ENCODE measurements around the gene IL1RAPL1. TPM values are rescaled to one million over a fixed set of nuclear protein-coding genes. Genes with fewer than 3 reads are reported as not detected.

Gene IL1RAPL1
- total RNA-seq, 4 donors from 2014 or later = 0.16 to 0.46 TPM; not detected in 2

DNA sequence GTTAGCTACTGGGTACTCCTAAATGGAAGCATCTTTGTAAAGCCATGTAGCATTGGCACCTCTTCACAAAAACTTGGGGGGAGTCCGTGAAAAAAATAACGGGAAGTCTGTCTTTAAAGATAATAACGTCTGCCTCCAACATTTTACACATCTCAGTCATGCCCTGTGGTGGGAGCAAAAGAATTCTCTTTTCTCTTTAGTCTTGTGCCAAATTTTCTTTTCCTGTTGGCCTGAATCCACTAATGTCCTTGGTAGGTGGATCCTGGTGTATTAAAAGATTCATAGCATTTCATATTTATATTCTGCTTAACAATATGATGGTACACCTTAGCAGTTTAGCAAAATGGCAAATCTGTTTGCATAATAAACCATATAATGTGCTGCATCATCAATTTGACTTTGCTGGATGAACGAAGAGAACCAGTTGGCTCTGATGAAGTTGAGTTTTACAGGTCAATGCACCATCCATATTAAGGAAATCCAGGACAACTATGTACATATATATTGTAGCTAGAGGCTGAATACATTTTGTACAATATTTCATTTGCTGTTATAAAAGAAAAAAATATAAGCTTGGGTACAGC, 881.8 kb downstream of the IL1RAPL1 start:
- Histone ChIP-seq H3K27me3 (no peaks in the 10 kb centered on the region), H3K4me3 (no peak overlapping the region), H3K4me1 (no peaks in the 10 kb centered on the region), H3K36me3 (no peaks in the 10 kb centered on the region), H3K27ac (no peak overlapping the region), H3K9me3 (no peaks in the 10 kb centered on the region)
- ATAC-seq = no peak
- TF ChIP-seq, protein P1, sequence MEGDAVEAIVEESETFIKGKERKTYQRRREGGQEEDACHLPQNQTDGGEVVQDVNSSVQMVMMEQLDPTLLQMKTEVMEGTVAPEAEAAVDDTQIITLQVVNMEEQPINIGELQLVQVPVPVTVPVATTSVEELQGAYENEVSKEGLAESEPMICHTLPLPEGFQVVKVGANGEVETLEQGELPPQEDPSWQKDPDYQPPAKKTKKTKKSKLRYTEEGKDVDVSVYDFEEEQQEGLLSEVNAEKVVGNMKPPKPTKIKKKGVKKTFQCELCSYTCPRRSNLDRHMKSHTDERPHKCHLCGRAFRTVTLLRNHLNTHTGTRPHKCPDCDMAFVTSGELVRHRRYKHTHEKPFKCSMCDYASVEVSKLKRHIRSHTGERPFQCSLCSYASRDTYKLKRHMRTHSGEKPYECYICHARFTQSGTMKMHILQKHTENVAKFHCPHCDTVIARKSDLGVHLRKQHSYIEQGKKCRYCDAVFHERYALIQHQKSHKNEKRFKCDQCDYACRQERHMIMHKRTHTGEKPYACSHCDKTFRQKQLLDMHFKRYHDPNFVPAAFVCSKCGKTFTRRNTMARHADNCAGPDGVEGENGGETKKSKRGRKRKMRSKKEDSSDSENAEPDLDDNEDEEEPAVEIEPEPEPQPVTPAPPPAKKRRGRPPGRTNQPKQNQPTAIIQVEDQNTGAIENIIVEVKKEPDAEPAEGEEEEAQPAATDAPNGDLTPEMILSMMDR (IDR thresholded peaks at IDR 0.05 in 4 of 5, conservative IDR thresholded peaks at IDR 0.05 in 1 of 5) = no peak
- no peak for TF ChIP-seq POLR2A (IDR thresholded peaks at IDR 0.05)
- in situ Hi-C loops (cut with MboI; ENCODE audit: low sequenced_read_pairs in 4 of 4) = no loop called here
- no peak for DNase-seq
- intact Hi-C loops (cut with DNase I; ENCODE audit: low total_unique reads) = no loop called here

DNA sequence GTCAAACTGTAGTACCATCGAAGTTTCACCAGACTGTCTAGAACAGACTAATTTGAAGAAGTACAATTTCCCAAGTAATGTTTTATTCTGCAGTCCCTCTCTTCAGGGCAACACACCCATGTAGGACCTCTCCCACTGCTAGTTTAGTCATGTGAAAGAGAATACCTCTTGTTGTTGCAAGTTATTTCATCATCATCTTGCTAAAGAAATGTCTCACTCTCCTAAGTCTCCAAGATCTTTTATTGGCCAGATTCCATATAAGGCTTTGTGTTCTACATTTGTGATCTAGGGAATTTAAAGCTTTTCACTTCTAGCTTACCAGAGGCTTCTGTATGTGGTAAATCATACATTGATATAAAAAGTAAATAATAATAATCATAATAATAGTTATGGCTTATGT, 882.8 kb downstream of the IL1RAPL1 start:
- TF ChIP-seq, protein P1 (IDR thresholded peaks at IDR 0.05 in 4 of 5, conservative IDR thresholded peaks at IDR 0.05 in 1 of 5) = no peak
- no peak for TF ChIP-seq POLR2A (IDR thresholded peaks at IDR 0.05)
- Histone ChIP-seq H3K27ac (no peak overlapping the region), H3K4me1 (no peaks in the 10 kb centered on the region), H3K36me3 (no peaks in the 10 kb centered on the region), H3K4me3 (no peak overlapping the region), H3K27me3 (no peaks in the 10 kb centered on the region), H3K9me3 (no peaks in the 10 kb centered on the region)
- in situ Hi-C loops (cut with MboI; ENCODE audit: low sequenced_read_pairs in 4 of 4) (no loop called here), intact Hi-C loops (cut with DNase I; ENCODE audit: low total_unique reads) (no loop called here)
- ATAC-seq (no peak), DNase-seq (no peak)

DNA sequence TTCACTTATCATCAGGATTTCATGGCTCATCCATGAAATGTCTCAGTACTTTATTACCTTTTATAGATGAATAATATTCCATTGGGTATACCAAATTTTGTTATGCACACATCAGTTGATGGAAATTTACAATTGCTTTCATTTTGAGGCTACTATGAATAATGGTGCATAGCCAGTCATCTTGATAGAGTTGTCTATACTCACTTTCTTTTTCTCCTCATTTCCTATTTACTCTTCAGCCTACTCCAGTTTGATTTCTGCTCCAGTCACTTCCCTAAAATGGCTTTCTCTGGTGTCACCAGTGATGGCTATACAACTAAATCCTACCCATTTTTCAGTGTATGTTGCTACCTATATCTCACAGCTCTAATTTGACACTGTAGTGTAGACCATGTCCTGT, 884.6 kb downstream of the IL1RAPL1 start:
- no peaks in the 10 kb centered on the region for H3K4me1 ChIP-seq
- no peaks in the 10 kb centered on the region for H3K9me3 ChIP-seq
- ATAC-seq (no peak), DNase-seq (no peak)
- H3K4me3 ChIP-seq = no peak overlapping the region
- H3K27me3 ChIP-seq = no peaks in the 10 kb centered on the region
- TF ChIP-seq, protein P1 (IDR thresholded peaks at IDR 0.05 in 4 of 5, conservative IDR thresholded peaks at IDR 0.05 in 1 of 5) = no peak
- TF ChIP-seq POLR2A (IDR thresholded peaks at IDR 0.05) = no peak
- H3K27ac ChIP-seq = no peak overlapping the region
- intact Hi-C loops (cut with DNase I; ENCODE audit: low total_unique reads) (no loop called here), in situ Hi-C loops (cut with MboI; ENCODE audit: low sequenced_read_pairs in 4 of 4) (no loop called here)
- no peaks in the 10 kb centered on the region for H3K36me3 ChIP-seq

DNA sequence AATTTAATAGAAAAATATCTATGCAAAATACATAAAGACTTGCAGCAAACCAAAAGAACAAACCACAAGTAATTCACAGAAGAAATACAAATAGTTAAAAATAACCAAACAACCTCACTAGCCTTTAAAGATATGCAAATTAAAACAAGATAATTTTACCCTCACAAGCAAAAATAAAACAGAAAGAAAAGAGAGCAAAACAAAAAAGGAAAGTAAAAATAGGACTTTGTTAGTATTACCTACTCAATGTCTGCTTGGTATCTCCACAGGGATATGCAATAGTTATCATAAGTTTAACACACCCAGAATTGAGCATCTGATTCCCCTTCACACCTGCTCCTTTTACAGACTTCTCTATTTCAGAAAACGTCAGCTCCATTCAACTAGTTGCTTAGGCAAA, 890.6 kb downstream of the IL1RAPL1 start:
- Histone ChIP-seq H3K4me1 (no peaks in the 10 kb centered on the region), H3K9me3 (no peaks in the 10 kb centered on the region), H3K4me3 (no peak overlapping the region), H3K27me3 (no peaks in the 10 kb centered on the region), H3K27ac (no peak overlapping the region), H3K36me3 (no peaks in the 10 kb centered on the region)
- no peak for ATAC-seq
- TF ChIP-seq, protein P1 (IDR thresholded peaks at IDR 0.05 in 4 of 5, conservative IDR thresholded peaks at IDR 0.05 in 1 of 5) = no peak
- TF ChIP-seq POLR2A (IDR thresholded peaks at IDR 0.05) = no peak
- intact Hi-C loops (cut with DNase I; ENCODE audit: low total_unique reads) (no loop called here), in situ Hi-C loops (cut with MboI; ENCODE audit: low sequenced_read_pairs in 4 of 4) (loop anchor here in 1 of 4 donors (25.0 kb wide), 1 partner anchor 91 kb away; no protein-coding TSS in a partner anchor)
- DNase-seq = no peak

Data from gastrocnemius medialis (tissue), 4 donors.